NCI-H446 (cell line): ENCODE results near the gene DHX8.
"Not testable (repeated sequence)": the region's sequence is repeated elsewhere in the genome, so short reads cannot be mapped to it uniquely, and the experiment has no call there.

Experiments used
- DNase-seq, 2 experiments: peaks; one replicate each; lab custom pipeline; 2025; lab: John Stamatoyannopoulos, UW

The DHX8 gene

DNA sequence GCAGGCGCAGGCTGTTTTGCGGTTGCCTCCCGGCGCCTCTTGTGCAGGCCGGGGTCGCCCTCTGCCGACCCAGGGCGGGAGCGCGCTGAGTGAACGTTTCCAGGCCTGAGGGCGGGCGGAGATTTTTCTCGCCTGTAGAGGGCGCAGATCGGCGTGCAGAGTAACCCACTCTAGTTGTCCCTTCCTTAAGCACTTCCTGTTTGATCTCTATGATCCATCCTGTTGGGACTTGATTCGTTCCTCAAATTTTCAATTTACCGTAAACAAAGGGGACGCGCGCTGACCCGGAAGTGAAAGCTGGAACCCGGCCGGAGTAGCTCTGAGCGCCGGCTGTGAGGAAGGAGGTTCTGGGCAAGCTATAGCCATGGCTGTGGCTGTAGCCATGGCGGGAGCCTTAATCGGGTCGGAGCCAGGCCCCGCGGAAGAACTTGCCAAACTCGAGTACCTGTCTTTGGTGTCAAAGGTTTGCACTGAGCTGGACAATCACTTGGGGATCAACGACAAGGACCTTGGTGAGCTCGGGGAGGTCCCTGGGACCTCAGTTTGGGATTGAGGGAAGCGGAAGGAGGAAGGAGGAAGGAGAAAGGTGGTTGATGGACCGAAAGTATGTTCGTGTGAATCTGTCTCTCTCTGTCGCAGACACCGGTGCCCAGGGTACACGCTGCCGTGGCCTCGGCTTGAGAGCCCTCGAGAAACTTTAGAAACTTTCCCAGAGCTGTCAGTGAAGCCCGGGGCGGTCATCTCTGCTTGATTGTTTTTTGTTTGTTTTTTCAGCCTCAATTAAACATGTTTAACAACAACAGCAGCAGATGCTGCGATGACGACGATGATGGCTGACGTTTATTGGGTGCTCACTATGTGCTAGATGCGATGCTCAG, at the start of gene DHX8:
DHX8 (plus strand) TSS at position 302 of the 878 bp plus-strand sequence; CDS start at position 365, 63 bp downstream.
- peak; percentile 90 to 98 for DNase-seq

DNA sequence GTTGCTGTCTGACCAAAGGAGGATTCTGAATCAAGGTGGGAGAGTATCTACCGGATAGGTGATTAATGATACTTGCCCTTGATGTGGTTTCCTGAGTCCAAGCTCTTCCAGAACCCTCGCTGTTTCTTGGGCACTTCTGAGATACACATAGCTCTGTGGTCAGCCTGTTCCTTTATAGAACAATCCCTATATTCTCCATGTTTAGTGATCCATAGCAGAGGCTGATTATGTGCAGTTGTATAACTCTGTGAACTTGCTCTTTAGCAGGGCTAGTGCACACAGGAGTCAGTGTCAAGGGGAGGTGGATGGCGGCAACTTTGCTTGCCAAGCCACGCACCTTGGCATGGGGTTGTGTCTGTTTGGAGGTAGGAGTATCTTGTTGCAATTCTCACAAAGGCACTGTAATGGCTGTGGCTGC, 48.9 kb upstream of the DHX8 start:
- no peak for DNase-seq

GRCh38 chr17:43437756-43438155, 46.0 kb upstream of the DHX8 start:
- no peak for DNase-seq

- no peak for DNase-seq
Observed at GRCh38 chr17:43438626-43439025, 45.1 kb upstream of the DHX8 start.

- peak; percentile 46 to 77 for DNase-seq
Observed at GRCh38 chr17:43439041-43439440, 44.7 kb upstream of the DHX8 start.

- DNase-seq: no peak
Observed at GRCh38 chr17:43442711-43443110, 41.1 kb upstream of the DHX8 start.

DNA sequence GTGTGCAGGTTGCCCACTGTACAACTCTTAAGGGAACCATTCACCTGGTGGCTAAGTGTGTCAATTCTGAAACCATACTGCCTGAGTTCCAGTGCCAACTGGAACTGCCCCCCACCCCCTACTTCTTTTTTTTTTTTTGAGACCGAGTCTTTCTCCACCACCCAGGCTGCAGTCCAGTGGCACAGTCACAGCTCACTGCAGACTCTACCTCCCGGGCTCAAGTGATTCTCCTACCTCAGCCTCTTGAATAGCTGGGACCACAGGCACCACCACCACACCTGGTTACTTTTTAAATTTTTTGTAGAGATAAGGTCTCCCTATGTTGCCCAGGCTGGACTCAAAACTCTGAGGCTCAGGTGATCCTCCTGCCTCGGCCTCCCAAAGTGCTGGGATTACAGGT, 40.4 kb upstream of the DHX8 start:
- no peak for DNase-seq

DNA sequence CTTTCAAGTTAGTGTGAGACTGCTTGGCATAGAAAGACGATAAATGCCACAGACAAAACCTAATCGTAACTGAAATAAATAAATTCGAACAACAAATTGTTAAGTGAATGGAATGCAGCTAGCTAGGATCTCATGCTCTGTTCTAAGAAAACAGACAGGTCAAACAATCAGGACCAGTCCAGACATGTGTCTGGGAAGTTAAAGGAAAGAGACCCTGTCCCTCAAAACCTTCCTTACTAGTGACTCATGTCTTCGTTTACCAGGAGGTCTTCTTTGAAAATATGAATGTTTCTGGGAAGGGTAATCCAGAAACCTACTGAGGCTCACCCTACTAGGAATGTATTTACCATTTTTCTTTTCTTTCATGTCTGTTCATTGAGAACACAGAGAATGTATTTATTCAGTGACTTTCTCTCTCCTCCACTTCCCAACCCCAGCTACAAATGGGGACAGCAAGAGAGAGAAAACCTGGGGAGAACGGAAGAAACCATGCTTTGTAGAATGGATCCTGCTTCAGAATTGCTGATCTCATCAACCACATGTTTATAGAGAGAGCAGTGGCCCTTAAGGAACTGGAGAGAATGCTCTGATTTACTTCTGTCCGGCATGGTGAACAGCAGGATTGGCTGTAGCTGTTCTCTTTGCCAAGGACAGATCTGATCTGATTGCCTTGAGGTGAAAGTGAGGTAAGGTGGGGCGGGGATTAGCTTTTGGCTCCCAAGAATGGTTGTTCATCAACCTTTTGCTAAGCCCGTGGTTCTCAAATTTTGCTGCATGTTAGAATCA, 39.4 kb upstream of the DHX8 start:
- DNase-seq: no peak

DNA sequence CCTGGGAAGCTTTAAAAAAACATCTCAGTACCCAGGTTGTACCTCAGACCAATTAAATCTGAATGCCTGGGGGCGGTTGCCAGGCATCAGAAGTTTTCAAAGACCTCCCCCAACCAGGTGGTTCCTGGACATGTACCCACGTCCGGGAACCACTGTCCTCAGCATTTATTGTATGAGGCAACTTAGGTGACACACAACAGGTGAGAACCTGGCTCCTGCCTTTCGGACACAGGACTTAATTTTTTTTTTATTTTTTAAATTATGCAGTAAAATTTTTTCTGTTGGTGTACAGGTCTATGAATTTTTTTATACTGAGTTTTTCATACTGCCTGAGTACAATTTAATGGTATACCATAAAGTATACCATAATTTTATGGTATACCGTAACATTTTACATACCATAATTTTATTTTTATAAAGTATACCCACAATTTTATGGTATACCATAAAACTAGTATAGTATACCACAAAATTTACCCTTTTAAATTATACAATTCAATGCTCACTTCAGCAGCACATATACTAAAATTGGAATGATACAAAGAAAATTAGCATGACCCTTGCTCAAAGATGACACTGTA, 38.7 kb upstream of the DHX8 start:
- DNase-seq: no peak

DNA sequence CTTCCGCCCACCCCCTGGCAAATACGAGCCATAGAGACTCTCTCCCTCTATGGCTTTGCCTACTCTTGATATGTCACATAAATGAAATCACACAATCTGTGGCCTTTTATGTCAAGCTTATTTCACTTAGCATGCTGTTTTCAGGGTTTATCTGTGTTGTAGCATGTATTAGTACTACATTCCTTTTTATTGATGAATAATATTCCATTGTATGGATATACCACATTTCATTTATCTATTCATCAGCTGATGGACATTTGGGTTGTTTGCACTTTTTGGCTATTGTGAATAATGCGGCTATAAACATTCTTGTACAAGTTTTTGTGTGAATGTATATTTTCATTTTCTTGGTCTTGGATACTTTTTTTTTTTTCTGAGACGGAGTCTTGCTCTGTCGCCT, 37.0 kb upstream of the DHX8 start:
- DNase-seq: no peak

- no peak for DNase-seq
Observed at GRCh38 chr17:43448720-43449469, 34.9 kb upstream of the DHX8 start.

GRCh38 chr17:43449470-43450248, 34.1 kb upstream of the DHX8 start:
- DNase-seq: no peak

DNA sequence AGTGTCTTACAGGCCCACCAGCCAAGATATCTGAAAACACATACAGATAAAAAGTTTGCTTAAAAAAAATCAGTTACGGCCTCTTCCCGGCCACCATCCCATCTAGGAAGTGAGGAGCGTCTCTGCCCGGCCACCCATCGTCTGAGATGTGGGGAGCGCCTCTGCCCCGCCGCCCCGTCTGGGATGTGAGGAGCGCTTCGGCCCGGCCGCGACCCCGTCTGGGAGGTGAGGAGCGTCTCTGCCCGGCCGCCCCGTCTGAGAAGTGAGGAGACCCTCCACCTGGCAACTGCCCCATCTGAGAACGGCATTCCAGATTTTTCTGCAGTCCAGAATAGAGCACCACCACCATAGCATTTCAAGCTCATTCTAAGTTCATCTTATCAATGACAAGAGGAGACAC, 33.0 kb upstream of the DHX8 start:
- DNase-seq: not testable (repeated sequence)

DNA sequence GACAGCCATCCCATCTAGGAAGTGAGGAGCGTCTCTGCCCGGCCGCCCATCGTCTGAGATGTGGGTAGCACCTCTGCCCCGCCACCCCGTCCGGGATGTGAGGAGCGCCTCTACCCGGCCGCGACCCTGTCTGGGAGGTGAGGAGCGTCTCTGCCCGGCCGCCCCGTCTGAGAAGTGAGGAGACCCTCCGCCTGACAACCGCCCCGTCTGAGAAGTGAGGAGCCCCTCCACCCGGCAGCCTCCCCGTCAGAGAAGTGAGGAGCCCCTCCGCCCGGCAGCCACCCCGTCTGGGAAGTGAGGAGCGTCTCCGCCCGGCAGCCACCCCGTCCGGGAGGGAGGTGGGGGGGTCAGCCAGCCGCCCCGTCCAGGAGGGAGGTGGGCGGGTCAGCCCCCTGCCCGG, 32.0 kb upstream of the DHX8 start:
- DNase-seq: not testable (repeated sequence)

GRCh38 chr17:43453331-43453812, 30.4 kb upstream of the DHX8 start:
- no peak for DNase-seq

DNA sequence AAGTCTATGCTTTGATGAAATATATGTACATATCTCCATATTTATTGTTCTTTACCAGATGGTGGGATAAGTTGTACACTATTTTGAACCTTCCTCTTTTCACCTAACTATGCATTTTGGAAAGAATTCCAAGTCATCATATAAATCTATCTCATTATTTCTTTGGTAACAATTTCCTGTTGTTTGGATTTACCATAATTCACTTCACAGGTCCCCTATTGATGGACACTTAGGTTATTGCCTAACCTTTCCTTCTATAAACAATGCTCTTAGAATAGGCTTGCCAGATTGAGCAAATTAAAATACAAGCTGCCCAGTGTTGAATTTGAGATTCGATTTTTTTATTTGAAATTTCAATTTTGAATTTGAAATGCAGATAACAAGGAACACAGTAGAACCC, 28.9 kb upstream of the DHX8 start:
- DNase-seq: no peak

DNA sequence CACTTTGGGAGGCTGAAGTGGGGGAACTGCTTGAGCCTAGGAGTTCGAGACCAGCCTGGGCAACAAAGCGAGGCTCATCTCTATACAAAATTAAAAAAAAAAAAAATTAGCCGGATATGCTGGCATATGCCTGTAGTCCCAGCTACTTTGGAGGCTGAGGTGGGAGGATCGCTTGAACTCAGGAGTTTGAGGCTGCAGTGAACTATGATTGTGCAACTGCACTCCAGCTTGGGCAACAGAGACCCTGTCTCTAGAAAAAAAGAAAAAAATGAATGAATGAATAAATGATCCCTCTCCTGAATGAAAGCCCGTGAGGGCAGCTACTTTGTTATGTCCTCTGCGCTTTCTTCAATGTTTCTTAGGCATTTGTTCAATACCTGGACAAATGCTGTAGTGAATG, 27.7 kb upstream of the DHX8 start:
- DNase-seq: no peak

- DNase-seq: peak in 1 of 2 experiments; percentile 53
Observed at GRCh38 chr17:43456661-43457361, 27.0 kb upstream of the DHX8 start.

DNA sequence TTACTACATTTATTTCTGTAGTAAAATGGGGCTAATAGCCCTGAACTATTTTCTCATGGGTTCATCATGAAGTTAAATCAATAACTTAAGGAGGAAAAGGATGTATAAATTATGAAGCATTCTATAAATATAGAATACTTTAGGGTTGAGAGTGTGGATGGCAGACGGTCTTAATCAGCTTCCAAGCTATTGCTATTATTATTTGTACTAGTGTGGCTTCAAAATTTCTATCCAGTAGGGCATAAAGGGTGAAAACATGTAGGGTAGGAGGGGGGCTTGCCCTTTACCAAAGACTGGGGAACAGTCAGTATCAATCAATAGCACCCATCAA, 26.4 kb upstream of the DHX8 start:
- DNase-seq: no peak

- DNase-seq: not testable (repeated sequence)
Observed at GRCh38 chr17:43459878-43460277, 23.9 kb upstream of the DHX8 start.

- no peak for DNase-seq
Observed at GRCh38 chr17:43461185-43461584, 22.6 kb upstream of the DHX8 start.
